WTC11 (cell line): ENCODE results near the gene ZMYND8.

ENCODE experiments used
- ARID4B ChIP-seq: sonication (generic); formaldehyde crosslinking; IDR thresholded peaks from 2 replicates; pipeline ENCODE4 v1.8.0; 2023; ENCODE audit warnings: missing genetic modification reagents, mild to moderate bottlenecking, borderline replicate concordance
- ATF6 ChIP-seq: sonication (generic); formaldehyde crosslinking; IDR thresholded peaks from 2 replicates; pipeline ENCODE4 v1.8.1; 2023; ENCODE audit warnings: mild to moderate bottlenecking, missing genetic modification reagents
- CTCF ChIP-seq: fragments of 200-600 bp; IDR thresholded peaks from 2 replicates; pipeline ENCODE4 v1.8.0; 2022; ENCODE audit warnings: antibody characterized with exemption
- NR3C1 ChIP-seq: sonication (generic); formaldehyde crosslinking; conservative IDR thresholded peaks from 2 replicates; pipeline ENCODE4 v1.8.1; 2023; ENCODE audit warnings: low read depth, mild to moderate bottlenecking, missing genetic modification reagents
- SMAD4 ChIP-seq: sonication (generic); formaldehyde crosslinking; IDR thresholded peaks from 2 replicates; pipeline ENCODE4 v1.8.0; 2022; ENCODE audit warnings: mild to moderate bottlenecking, missing genetic modification reagents
- SP1 ChIP-seq: sonication (generic); formaldehyde crosslinking; conservative IDR thresholded peaks from 2 replicates; pipeline ENCODE4 v1.8.1; 2022; ENCODE audit warnings: missing genetic modification reagents
- ZNF263 ChIP-seq: sonication (generic); formaldehyde crosslinking; IDR thresholded peaks from 2 replicates; pipeline ENCODE4 v1.8.1; 2022; ENCODE audit warnings: low read depth, mild to moderate bottlenecking, moderate library complexity, missing genetic modification reagents
- ZNF423 ChIP-seq: fragments of 250-450 bp; sonication (Bioruptor Pico); IDR thresholded peaks from 2 replicates; pipeline ENCODE4 v2.1.2; 2022; ENCODE audit warnings: mild to moderate bottlenecking, moderate library complexity
- ZSCAN18 ChIP-seq: fragments of 250-450 bp; sonication (Bioruptor Pico); IDR thresholded peaks from 2 replicates; pipeline ENCODE4 v2.1.2; 2022; ENCODE audit warnings: mild to moderate bottlenecking, moderate library complexity

- TF ChIP-seq CTCF (no peak), SMAD4 (CRISPR knock-in tag) (no peak), ZSCAN18 (CRISPR knock-in tag) (no peak), SP1 (no peak), ATF6 (no peak), ARID4B (CRISPR knock-in tag) (no peak), NR3C1 (CRISPR knock-in tag) (no peak), ZNF423 (no peak), ZNF263 (CRISPR knock-in tag) (no peak)
Observed at GRCh38 chr20:47236639-47236900, 119.9 kb downstream of the ZMYND8 start.
